Glutamatergic neuron (in vitro differentiated cells): ENCODE results near the gene SULT2B1. TPM values are rescaled to one million over a fixed set of nuclear protein-coding genes. Genes with fewer than 3 reads are reported as not detected.

Experiments
- DNase-seq: peaks from one replicate; pipeline ENCODE4 v3.0.0; 2022
- H3K27ac Mint-ChIP-seq: one replicate; pipeline ENCODE4 v1.8.0; 2020; ENCODE audit warnings: mild to moderate bottlenecking, mixed read lengths, inconsistent platforms; ENCODE audit not compliant: unreplicated experiment
- H3K27me3 Mint-ChIP-seq: one replicate; pipeline ENCODE4 v1.8.0; 2020; ENCODE audit warnings: mild to moderate bottlenecking, moderate library complexity, mixed read lengths, inconsistent platforms; ENCODE audit not compliant: unreplicated experiment
- H3K36me3 Mint-ChIP-seq: one replicate; pipeline ENCODE4 v1.8.0; 2020; ENCODE audit warnings: mild to moderate bottlenecking, mixed read lengths, inconsistent platforms; ENCODE audit not compliant: unreplicated experiment
- H3K4me1 Mint-ChIP-seq: one replicate; pipeline ENCODE4 v1.8.0; 2020; ENCODE audit warnings: mild to moderate bottlenecking, low read depth, mixed read lengths, inconsistent platforms; ENCODE audit not compliant: unreplicated experiment
- H3K4me3 Mint-ChIP-seq: one replicate; pipeline ENCODE4 v1.8.0; 2020; ENCODE audit warnings: mild to moderate bottlenecking, mixed read lengths, inconsistent platforms; ENCODE audit not compliant: unreplicated experiment
- H3K9me3 Mint-ChIP-seq: one replicate; pipeline ENCODE4 v1.8.0; 2020; ENCODE audit warnings: mild to moderate bottlenecking, moderate library complexity, mixed read lengths, inconsistent platforms; ENCODE audit not compliant: unreplicated experiment
- CTCF ChIP-seq: fragments of 200-600 bp; sonication (generic); IDR thresholded peaks from one replicate; pipeline ENCODE4 v1.5.0; 2021; ENCODE audit not compliant: partially characterized antibody, unreplicated experiment
- total RNA-seq: library from RNA; stranded (reverse); fragmentation: NEBNext Ultra II Directional; extraction: Animal tissue kit (Norgen Biotek cat#: 25700); gene quantifications from one replicate; pipeline ENCODE4 v1.2.1, GENCODE V29; 2021; ENCODE audit not compliant: unreplicated experiment

The SULT2B1 gene
- total RNA-seq, 1 donor from 2014 or later: not detected

GRCh38 chr19:48539503-48540096 lies 12.4 kb upstream of the SULT2B1 start:
- H3K9me3 Mint-ChIP-seq: peaks cover 1% of the 10 kb centered on the region
- no peaks in the 10 kb centered on the region for H3K36me3 Mint-ChIP-seq
- peaks cover 2% of the 10 kb centered on the region for H3K27me3 Mint-ChIP-seq
- H3K4me3 Mint-ChIP-seq: no peak overlapping the region
- H3K27ac Mint-ChIP-seq: no peak overlapping the region
- no peak for TF ChIP-seq CTCF
- no peak for DNase-seq
- no peaks in the 10 kb centered on the region for H3K4me1 Mint-ChIP-seq

GRCh38 chr19:48540110-48540509 lies 11.9 kb upstream of the SULT2B1 start:
- H3K4me3 Mint-ChIP-seq: no peak overlapping the region
- no peak for DNase-seq
- no peak overlapping the region for H3K27ac Mint-ChIP-seq
- H3K36me3 Mint-ChIP-seq: no peaks in the 10 kb centered on the region
- H3K4me1 Mint-ChIP-seq: no peaks in the 10 kb centered on the region
- peaks cover 1% of the 10 kb centered on the region for H3K9me3 Mint-ChIP-seq
- H3K27me3 Mint-ChIP-seq: peaks cover 2% of the 10 kb centered on the region
- no peak for TF ChIP-seq CTCF

- no peak for TF ChIP-seq CTCF
- Mint-ChIP-seq H3K27me3 (peaks cover 2% of the 10 kb centered on the region), H3K27ac (no peak overlapping the region), H3K4me1 (no peaks in the 10 kb centered on the region), H3K9me3 (peaks cover 1% of the 10 kb centered on the region), H3K4me3 (no peak overlapping the region), H3K36me3 (no peaks in the 10 kb centered on the region)
- DNase-seq: no peak
Observed at GRCh38 chr19:48541813-48542212, 10.2 kb upstream of the SULT2B1 start.

GRCh38 chr19:48543121-48543710 lies 8.8 kb upstream of the SULT2B1 start:
- Mint-ChIP-seq H3K9me3 (peaks cover 1% of the 10 kb centered on the region), H3K27me3 (peaks cover 2% of the 10 kb centered on the region), H3K4me3 (no peak overlapping the region), H3K36me3 (no peaks in the 10 kb centered on the region), H3K27ac (no peak overlapping the region), H3K4me1 (no peaks in the 10 kb centered on the region)
- TF ChIP-seq CTCF: no peak
- no peak for DNase-seq

GRCh38 chr19:48544856-48545750 lies 6.9 kb upstream of the SULT2B1 start:
- no peak overlapping the region for H3K4me3 Mint-ChIP-seq
- H3K27ac Mint-ChIP-seq: no peak overlapping the region
- H3K9me3 Mint-ChIP-seq: peaks cover 1% of the 10 kb centered on the region
- H3K4me1 Mint-ChIP-seq: no peaks in the 10 kb centered on the region
- peaks cover 2% of the 10 kb centered on the region for H3K27me3 Mint-ChIP-seq
- DNase-seq: peak; percentile 45
- no peak for TF ChIP-seq CTCF
- no peaks in the 10 kb centered on the region for H3K36me3 Mint-ChIP-seq
